ENCODE results near the gene DAB2IP. TPM values are rescaled to one million over a fixed set of nuclear protein-coding genes. Genes with fewer than 3 reads are reported as not detected.

Gene DAB2IP
- total and polyA plus RNA-seq, 2 experiments from 2014 or later: 8.9 to 42.8 TPM

GRCh38 chr9:121782514-121783110 is 131.2 kb downstream of the DAB2IP start:
- Histone ChIP-seq H3K27me3 (ENCODE audit: insufficient read depth) (no peaks in the 10 kb centered on the region), H3K79me2 (replicated peaks; ENCODE audit: insufficient read depth) (peaks cover 5% of the 10 kb centered on the region; the same call in 1 of the 2 replicates), H3K4me3 (no peak overlapping the region), H3K4me1 (ENCODE audit: insufficient read depth) (peaks cover 20% of the 10 kb centered on the region), H3K9me2 (ENCODE audit: insufficient read depth) (no peaks in the 10 kb centered on the region), H3F3A (replicated peaks; ENCODE audit: low read depth) (no peaks in the 10 kb centered on the region), H3K4me2 (no peak overlapping the region), H3K36me3 (ENCODE audit: insufficient read depth) (no peaks in the 10 kb centered on the region; the same call in 1 of the 2 replicates), H4K20me1 (replicated peaks; ENCODE audit: insufficient read depth) (no peaks in the 10 kb centered on the region; the same call in none of the 2 replicates), H3K27ac (ENCODE audit: low read depth) (0 out of 2 replicates have a peak overlapping the region, but pooled peaks have one; percentile 45), H2AFZ (no peak overlapping the region)
- H3K4me3 Mint-ChIP-seq: no peak overlapping the region
- DNase-seq (ENCODE audit: low spot score) (no peak), ATAC-seq (no peak)
- H3K27ac Mint-ChIP-seq: 0 out of 2 replicates have a peak overlapping the region, but pooled peaks have one; percentile 23
- peaks cover 15% of the 10 kb centered on the region for H3K27me3 Mint-ChIP-seq (ENCODE audit: insufficient read depth, low read depth, poor library complexity)
- TF ChIP-seq ZNF462 (CRISPR knock-in tag; IDR thresholded peaks at IDR 0.05) (no peak), POLR2AphosphoS5 (IDR thresholded peaks at IDR 0.05; ENCODE audit: low read depth) (no peak)
- H3K36me3 Mint-ChIP-seq (ENCODE audit: low read depth): peaks cover 30% of the 10 kb centered on the region
- peaks cover 32% of the 10 kb centered on the region for H3K4me1 Mint-ChIP-seq
- H3K9me3 Mint-ChIP-seq: no peaks in the 10 kb centered on the region

- H3K36me3 Mint-ChIP-seq (ENCODE audit: low read depth): peaks cover 26% of the 10 kb centered on the region
- Histone ChIP-seq H3K79me2 (replicated peaks; ENCODE audit: insufficient read depth) (peaks cover 5% of the 10 kb centered on the region; the same call in 1 of the 2 replicates), H3K4me1 (ENCODE audit: insufficient read depth) (peaks cover 22% of the 10 kb centered on the region), H3K9me2 (ENCODE audit: insufficient read depth) (no peaks in the 10 kb centered on the region), H3K4me3 (no peak overlapping the region), H2AFZ (no peak overlapping the region), H4K20me1 (replicated peaks; ENCODE audit: insufficient read depth) (no peaks in the 10 kb centered on the region; the same call in none of the 2 replicates), H3F3A (replicated peaks; ENCODE audit: low read depth) (no peaks in the 10 kb centered on the region), H3K36me3 (ENCODE audit: insufficient read depth) (no peaks in the 10 kb centered on the region), H3K4me2 (no peak overlapping the region; the same call in 1 of the 2 replicates), H3K27me3 (ENCODE audit: insufficient read depth) (no peaks in the 10 kb centered on the region), H3K27ac (ENCODE audit: low read depth) (0 out of 2 replicates have a peak overlapping the region, but pooled peaks have one; percentile 45)
- H3K27ac Mint-ChIP-seq: peak overlapping the region; percentile 23; the same call in 1 of the 2 replicates
- no peak overlapping the region for H3K4me3 Mint-ChIP-seq
- H3K27me3 Mint-ChIP-seq (ENCODE audit: insufficient read depth, low read depth, poor library complexity): peaks cover 15% of the 10 kb centered on the region
- H3K9me3 Mint-ChIP-seq: no peaks in the 10 kb centered on the region
- H3K4me1 Mint-ChIP-seq: peaks cover 34% of the 10 kb centered on the region
- DNase-seq (ENCODE audit: low spot score): no peak
- peak; percentile 9 for ATAC-seq
- TF ChIP-seq REST (IDR thresholded peaks at IDR 0.05; ENCODE audit: unreplicated experiment): no peak
Measured at GRCh38 chr9:121783111-121783510, 131.7 kb downstream of the DAB2IP start.

All from GM23338 (cell line).